ENCODE data around the gene MYORG.
A peak's percentile ranks its signal among the peaks of the same experiment; 100 is the strongest.

Gene MYORG

DNA sequence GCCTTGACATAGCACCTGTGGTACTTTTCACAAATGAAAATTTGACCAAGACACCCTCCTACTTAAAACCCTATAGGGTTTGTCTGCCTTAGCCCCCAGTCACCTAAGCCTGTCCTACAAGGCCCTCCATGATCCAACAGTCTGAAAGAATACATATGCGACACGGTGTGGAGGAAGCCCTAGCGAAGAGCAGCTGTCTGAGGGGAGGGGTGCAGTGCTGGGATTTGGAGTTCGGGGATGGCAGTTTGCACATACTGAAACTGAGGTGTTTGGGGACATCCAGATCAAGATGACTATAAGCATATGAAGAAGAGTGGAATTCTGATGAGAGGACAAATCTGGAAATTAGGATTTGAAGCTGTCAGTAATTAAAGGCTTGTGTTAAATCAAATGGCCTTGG lies 7.2 kb upstream of the MYORG start:
- Histone ChIP-seq H3K27me3 (replicated peaks; ENCODE audit: control insufficient read depth, insufficient read depth, low read length) (no peaks in the 10 kb centered on the region), H3K9me3 (ENCODE audit: control insufficient read depth, low read length) (no peaks in the 10 kb centered on the region), H3K9ac (ENCODE audit: low read length) (peak overlapping the region; percentile 5), H3K4me3 (ENCODE audit: low read length) (peak overlapping the region; percentile 2), H3K36me3 (ENCODE audit: control insufficient read depth, insufficient read depth, low read length, severe bottlenecking) (no peaks in the 10 kb centered on the region), H3K4me1 (ENCODE audit: control insufficient read depth, insufficient read depth, low read length) (peaks cover 43% of the 10 kb centered on the region)
- DNase-seq (ENCODE audit: low read depth): no peak

DNA sequence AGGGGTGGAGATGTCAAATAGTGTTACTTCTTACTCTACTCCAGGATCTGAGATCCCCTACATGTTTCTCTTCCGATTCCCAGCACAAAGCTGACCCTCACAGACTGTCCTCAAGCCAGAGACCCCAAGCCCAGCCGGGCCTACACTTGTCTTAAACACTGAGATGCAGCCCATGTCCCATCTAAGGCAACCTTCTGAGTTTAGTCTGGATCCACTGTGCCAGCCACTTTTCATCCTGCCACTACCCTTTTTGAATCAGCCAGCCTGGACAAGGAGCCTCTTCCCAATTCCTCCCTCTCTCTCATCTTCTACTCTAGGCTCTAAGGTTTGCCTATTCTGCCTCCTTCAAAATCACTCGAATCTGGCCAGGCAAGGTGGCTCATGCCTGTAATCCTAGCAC lies 6.2 kb upstream of the MYORG start:
- Histone ChIP-seq H3K27me3 (replicated peaks; ENCODE audit: control insufficient read depth, insufficient read depth, low read length) (no peaks in the 10 kb centered on the region), H3K9ac (ENCODE audit: low read length) (no peak overlapping the region), H3K36me3 (ENCODE audit: control insufficient read depth, insufficient read depth, low read length, severe bottlenecking) (no peaks in the 10 kb centered on the region), H3K4me1 (ENCODE audit: control insufficient read depth, insufficient read depth, low read length) (peaks cover 43% of the 10 kb centered on the region), H3K4me3 (ENCODE audit: low read length) (no peak overlapping the region), H3K9me3 (ENCODE audit: control insufficient read depth, low read length) (no peaks in the 10 kb centered on the region)
- DNase-seq (ENCODE audit: low read depth): no peak

DNA sequence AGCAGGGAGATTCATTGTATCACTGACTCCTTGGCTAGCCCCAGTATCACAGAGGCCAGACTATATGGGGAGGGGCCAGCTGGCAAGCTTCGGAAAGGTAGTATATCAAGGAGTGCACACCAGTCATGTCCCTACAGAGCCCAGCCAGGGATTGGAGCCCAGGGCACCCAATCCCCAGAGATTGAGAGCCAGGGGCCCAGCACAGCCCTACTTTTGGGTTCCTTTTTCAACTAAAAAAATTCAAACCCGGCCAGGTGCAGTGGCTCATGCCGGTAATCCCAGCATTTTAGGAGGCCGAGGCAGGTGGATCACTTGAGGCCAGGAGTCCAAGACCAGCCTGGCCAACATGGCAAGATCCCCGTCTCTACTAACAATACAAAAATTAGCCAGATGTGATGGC lies 5.4 kb upstream of the MYORG start:
- Histone ChIP-seq H3K36me3 (ENCODE audit: control insufficient read depth, insufficient read depth, low read length, severe bottlenecking) (no peaks in the 10 kb centered on the region), H3K27me3 (replicated peaks; ENCODE audit: control insufficient read depth, insufficient read depth, low read length) (no peaks in the 10 kb centered on the region), H3K4me3 (ENCODE audit: low read length) (no peak overlapping the region), H3K9me3 (ENCODE audit: control insufficient read depth, low read length) (no peaks in the 10 kb centered on the region), H3K4me1 (ENCODE audit: control insufficient read depth, insufficient read depth, low read length) (peaks cover 43% of the 10 kb centered on the region), H3K9ac (ENCODE audit: low read length) (no peak overlapping the region)
- no peak for DNase-seq (ENCODE audit: low read depth)

DNA sequence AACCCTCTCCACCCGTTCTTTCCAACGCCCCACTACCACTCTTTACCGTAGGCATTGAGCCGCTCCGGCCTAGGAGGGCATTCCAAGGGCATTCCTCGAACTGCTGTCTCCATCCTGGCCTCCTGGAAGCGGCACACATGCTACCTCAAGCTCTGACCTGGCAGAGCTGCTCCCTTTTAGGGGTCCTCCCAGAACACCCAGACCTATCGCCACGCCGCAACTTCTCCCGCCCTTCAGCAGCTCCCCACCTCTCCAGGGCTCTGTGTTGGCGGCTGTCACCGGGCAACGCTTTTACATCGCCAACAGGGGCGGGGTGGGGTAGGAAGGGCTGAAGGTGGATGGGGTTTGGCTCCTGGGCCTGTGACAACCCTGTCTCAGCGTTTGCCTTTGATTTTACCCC lies 4.6 kb upstream of the MYORG start:
- H3K4me3 ChIP-seq (ENCODE audit: low read length): peak overlapping the region; percentile 78
- no peaks in the 10 kb centered on the region for H3K27me3 ChIP-seq (replicated peaks; ENCODE audit: control insufficient read depth, insufficient read depth, low read length)
- H3K9me3 ChIP-seq (ENCODE audit: control insufficient read depth, low read length): no peaks in the 10 kb centered on the region
- DNase-seq (ENCODE audit: low read depth): no peak
- no peaks in the 10 kb centered on the region for H3K36me3 ChIP-seq (ENCODE audit: control insufficient read depth, insufficient read depth, low read length, severe bottlenecking)
- H3K9ac ChIP-seq (ENCODE audit: low read length): peak overlapping the region; percentile 85
- peaks cover 44% of the 10 kb centered on the region for H3K4me1 ChIP-seq (ENCODE audit: control insufficient read depth, insufficient read depth, low read length)

DNA sequence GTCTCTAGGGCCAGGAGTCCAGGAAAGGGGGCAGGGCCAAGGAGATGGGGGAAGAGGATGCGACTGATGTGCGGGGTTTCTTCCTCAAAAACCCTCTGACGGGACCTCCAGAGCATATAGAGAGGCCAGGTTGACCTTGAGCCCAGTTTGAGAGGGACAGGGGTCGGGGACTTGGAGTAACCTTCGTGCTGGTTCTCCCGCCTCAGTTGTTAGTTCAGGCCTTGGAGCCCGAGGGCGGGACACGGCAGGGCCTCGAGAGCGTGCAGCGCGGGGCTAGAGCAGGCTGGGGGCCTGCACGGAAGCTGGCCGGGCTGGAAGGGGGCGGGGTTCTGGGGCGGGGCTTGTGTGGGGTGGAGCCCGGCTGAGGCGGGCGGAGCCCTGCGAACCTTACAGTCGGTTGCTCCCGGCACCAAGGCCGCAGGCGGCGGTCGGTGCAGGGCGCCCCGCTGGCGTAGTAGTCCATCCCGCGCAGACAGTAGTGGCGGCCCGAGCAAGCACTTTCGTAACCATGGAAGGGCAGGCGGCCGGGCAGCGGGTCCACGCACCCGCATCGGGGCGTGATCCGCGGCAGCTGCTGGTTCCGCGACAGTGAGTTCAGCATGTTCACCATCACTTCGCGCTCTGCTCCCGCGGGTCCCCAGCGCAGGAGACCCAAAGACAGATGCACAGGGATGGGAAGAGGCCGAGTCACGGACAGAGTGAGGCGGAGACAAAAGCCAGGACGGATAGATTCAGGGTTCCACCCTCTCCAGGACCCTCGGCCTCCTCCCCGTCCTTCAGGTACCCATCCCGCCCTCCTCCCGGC lies 4.0 kb upstream of the MYORG start:
- peaks cover 48% of the 10 kb centered on the region for H3K4me1 ChIP-seq (ENCODE audit: control insufficient read depth, insufficient read depth, low read length)
- H3K36me3 ChIP-seq (ENCODE audit: control insufficient read depth, insufficient read depth, low read length, severe bottlenecking): no peaks in the 10 kb centered on the region
- no peaks in the 10 kb centered on the region for H3K27me3 ChIP-seq (replicated peaks; ENCODE audit: control insufficient read depth, insufficient read depth, low read length)
- DNase-seq (ENCODE audit: low read depth): peak; percentile 74
- peak overlapping the region; percentile 78 for H3K4me3 ChIP-seq (ENCODE audit: low read length)
- no peaks in the 10 kb centered on the region for H3K9me3 ChIP-seq (ENCODE audit: control insufficient read depth, low read length)
- peak overlapping the region; percentile 85 for H3K9ac ChIP-seq (ENCODE audit: low read length)

DNA sequence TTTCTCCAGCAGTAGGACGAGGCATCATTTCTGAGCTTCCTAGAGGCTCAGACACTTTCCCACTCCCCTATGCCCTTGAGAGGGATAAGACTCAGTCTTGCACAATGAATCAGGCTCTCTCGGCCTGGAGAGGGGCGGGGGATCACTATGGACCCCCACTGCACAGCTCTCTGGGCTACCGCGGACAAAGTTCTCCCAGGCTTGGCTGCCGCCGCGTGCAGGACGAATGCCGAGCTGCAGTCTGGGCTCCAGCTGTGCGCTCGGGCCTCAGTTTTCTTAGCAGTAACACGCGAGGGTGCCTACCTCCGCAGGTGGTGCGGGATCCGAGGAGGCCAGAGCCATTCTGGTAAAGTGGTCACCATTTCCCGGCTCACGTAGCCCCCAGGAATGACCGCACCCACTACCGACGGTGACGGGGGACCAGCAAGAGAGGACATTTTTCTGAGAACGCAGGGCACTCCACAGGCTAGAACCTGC lies 3.4 kb upstream of the MYORG start:
- H3K4me3 ChIP-seq (ENCODE audit: low read length): peak overlapping the region; percentile 51
- DNase-seq (ENCODE audit: low read depth): no peak

DNA sequence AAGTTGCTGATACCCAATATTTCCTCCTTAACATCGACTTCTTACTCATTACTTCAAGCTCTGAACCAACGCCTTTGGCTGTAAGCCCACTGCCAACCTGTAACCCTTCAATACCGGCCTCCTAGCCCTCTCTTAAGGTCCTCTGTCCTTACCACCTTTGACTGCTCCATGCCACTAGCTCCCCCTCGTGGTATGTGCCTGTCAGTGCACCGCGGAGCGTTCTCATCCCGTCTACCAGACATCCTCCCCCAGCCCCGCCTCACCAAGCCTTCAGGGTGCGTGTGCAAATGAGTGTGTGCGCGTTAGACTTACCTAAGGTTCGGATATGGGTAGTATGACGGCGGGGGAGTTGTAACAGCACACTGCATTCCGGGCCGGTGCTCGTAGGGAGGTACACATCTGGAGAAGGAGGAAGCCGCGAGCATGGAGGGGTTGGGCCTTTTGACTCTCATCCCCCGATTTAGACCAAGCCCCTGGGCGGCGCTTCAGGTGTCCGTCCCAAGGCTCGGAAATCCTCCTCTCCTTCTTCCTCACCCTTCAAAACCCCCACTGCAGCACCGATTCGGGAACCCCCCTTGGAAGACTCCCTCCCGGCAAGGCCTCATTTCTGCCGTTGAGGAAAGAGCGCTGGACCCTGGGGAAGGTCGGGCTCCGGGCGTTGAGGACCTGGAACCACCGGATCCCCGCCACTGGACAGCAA lies 2.8 kb upstream of the MYORG start:
- peak overlapping the region; percentile 62 for H3K9ac ChIP-seq (ENCODE audit: low read length)
- H3K27me3 ChIP-seq (replicated peaks; ENCODE audit: control insufficient read depth, insufficient read depth, low read length): no peaks in the 10 kb centered on the region
- peaks cover 36% of the 10 kb centered on the region for H3K4me1 ChIP-seq (ENCODE audit: control insufficient read depth, insufficient read depth, low read length)
- no peaks in the 10 kb centered on the region for H3K9me3 ChIP-seq (ENCODE audit: control insufficient read depth, low read length)
- DNase-seq (ENCODE audit: low read depth): peak; percentile 90
- H3K4me3 ChIP-seq (ENCODE audit: low read length): peak overlapping the region; percentile 51
- H3K36me3 ChIP-seq (ENCODE audit: control insufficient read depth, insufficient read depth, low read length, severe bottlenecking): no peaks in the 10 kb centered on the region

More for the DNA sequence above, 3.4 kb upstream of the MYORG start:
- no peaks in the 10 kb centered on the region for H3K9me3 ChIP-seq (ENCODE audit: control insufficient read depth, low read length)
- no peaks in the 10 kb centered on the region for H3K27me3 ChIP-seq (replicated peaks; ENCODE audit: control insufficient read depth, insufficient read depth, low read length)
- H3K4me1 ChIP-seq (ENCODE audit: control insufficient read depth, insufficient read depth, low read length): peaks cover 42% of the 10 kb centered on the region
- peak overlapping the region; percentile 62 for H3K9ac ChIP-seq (ENCODE audit: low read length)
- H3K36me3 ChIP-seq (ENCODE audit: control insufficient read depth, insufficient read depth, low read length, severe bottlenecking): no peaks in the 10 kb centered on the region

DNA sequence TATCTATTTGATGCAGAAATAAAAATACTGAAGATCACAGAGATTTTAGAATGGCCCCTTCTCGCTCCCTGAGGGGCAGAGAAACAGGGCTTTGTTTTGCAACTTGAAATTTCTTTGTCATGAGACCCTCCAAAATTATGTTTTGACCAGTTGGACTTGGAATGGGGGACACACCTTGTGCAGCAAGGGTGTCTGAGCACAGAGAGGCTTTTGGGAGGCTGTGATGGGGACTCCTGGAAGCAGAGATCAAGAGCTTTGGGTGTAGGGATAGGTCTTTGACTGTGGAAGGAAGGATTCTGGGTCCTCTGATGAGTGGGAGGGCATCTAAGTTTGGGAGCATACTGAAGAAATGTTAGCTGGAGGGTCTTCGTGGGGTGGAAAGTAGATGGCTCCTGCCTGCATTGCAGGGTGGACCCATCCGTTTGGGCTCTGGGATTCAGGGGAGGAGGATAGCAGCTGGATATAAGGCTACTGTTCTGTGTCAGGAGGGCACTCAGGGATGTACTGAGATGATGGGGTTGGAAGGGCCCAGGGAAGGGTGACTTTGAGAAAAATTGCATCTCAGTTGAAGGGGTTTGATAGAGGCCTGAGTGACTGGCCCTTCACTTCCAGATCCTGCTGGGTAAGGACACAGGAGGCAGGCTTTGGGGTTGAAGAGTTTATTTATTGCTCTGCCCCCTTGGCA lies 1.8 kb upstream of the MYORG start:
- Histone ChIP-seq H3K9me3 (ENCODE audit: control insufficient read depth, low read length) (no peaks in the 10 kb centered on the region), H3K4me3 (ENCODE audit: low read length) (no peak overlapping the region), H3K36me3 (ENCODE audit: control insufficient read depth, insufficient read depth, low read length, severe bottlenecking) (no peaks in the 10 kb centered on the region), H3K27me3 (replicated peaks; ENCODE audit: control insufficient read depth, insufficient read depth, low read length) (no peaks in the 10 kb centered on the region), H3K4me1 (ENCODE audit: control insufficient read depth, insufficient read depth, low read length) (peaks cover 26% of the 10 kb centered on the region), H3K9ac (ENCODE audit: low read length) (no peak overlapping the region)
- no peak for DNase-seq (ENCODE audit: low read depth)

DNA sequence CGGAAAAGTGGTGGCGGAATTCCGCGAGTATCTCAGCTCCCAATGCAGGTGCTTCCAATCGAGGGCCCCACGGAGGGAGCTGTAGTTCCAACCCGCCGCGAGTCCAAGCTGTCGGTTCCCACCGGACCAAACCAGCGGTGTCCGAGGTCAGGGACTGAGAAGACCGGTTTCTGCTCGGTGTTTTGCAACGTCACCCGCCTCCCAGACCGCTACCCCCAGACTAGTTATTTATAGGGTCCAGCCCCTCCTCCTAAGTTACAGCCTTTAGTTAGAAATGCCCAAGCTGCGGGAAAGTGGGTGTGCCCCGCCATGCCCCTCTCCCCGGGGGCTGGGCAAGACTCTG lies 677 bp upstream of the MYORG start:
- no peak for DNase-seq (ENCODE audit: low read depth)
- H3K4me3 ChIP-seq (ENCODE audit: low read length): peak overlapping the region; percentile 82
- H3K4me1 ChIP-seq (ENCODE audit: control insufficient read depth, insufficient read depth, low read length): peaks cover 22% of the 10 kb centered on the region
- H3K27me3 ChIP-seq (replicated peaks; ENCODE audit: control insufficient read depth, insufficient read depth, low read length): no peaks in the 10 kb centered on the region
- peak overlapping the region; percentile 86 for H3K9ac ChIP-seq (ENCODE audit: low read length)
- no peaks in the 10 kb centered on the region for H3K36me3 ChIP-seq (ENCODE audit: control insufficient read depth, insufficient read depth, low read length, severe bottlenecking)
- H3K9me3 ChIP-seq (ENCODE audit: control insufficient read depth, low read length): no peaks in the 10 kb centered on the region

DNA sequence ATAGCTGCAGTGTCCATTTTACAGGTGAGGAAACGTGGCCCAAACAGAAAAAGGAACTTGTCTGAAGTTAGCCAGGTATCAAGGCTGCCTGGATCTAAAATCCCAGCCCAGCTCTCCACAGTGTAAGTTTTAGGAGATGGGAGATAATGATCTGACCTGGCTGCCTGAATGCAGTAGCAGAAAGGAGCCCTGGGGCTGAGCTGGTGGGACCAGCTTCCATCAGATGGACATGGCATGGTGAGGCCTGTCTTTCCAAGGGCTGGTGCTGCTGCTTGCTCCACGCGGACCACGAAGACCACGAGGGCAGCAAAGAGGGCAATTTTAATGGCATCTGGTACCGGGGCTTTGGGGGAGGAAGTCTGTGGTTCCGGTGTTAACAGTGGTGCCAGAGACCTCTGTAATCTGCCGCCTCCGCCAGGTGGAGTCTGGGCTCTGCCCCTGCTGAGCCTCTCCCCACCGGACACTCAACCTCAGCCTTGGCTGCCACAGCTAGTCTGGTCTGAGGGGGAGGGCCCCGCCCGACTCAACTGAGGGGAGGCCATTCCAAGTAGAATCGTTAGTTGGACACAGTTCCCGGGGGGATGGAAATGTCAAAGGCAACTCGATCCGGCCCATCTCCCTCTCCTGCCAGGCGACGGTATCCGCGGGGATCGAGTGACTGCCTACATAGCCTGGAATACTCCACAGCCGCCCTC lies 650 bp downstream of the MYORG start:
- Histone ChIP-seq H3K9ac (ENCODE audit: low read length) (peak overlapping the region; percentile 86), H3K9me3 (ENCODE audit: control insufficient read depth, low read length) (no peaks in the 10 kb centered on the region), H3K36me3 (ENCODE audit: control insufficient read depth, insufficient read depth, low read length, severe bottlenecking) (no peaks in the 10 kb centered on the region), H3K27me3 (replicated peaks; ENCODE audit: control insufficient read depth, insufficient read depth, low read length) (no peaks in the 10 kb centered on the region), H3K4me3 (ENCODE audit: low read length) (peak overlapping the region; percentile 82), H3K4me1 (ENCODE audit: control insufficient read depth, insufficient read depth, low read length) (peaks cover 18% of the 10 kb centered on the region)
- DNase-seq (ENCODE audit: low read depth): peak; percentile 25

Data from adipocyte (in vitro differentiated cells).